Measurements from ENCODE around the gene ZNF20.

GRCh38 chr19:12113121-12113520, 27.0 kb downstream of the ZNF20 start:
- no peak for TF ChIP-seq ZFP3 (CRISPR knock-in tag; IDR thresholded peaks at IDR 0.05)
- TF ChIP-seq TSHZ2 (CRISPR knock-in tag; IDR thresholded peaks at IDR 0.05): no peak
- no peak for TF ChIP-seq PATZ1 (CRISPR knock-in tag; IDR thresholded peaks at IDR 0.05; ENCODE audit: borderline replicate concordance)
- no peak for TF ChIP-seq ZNF8 (CRISPR knock-in tag; IDR thresholded peaks at IDR 0.05)
- TF ChIP-seq ZFP30 (CRISPR knock-in tag; IDR thresholded peaks at IDR 0.05): no peak
- no peak for TF ChIP-seq BACH2 (CRISPR knock-in tag; IDR thresholded peaks at IDR 0.05; ENCODE audit: borderline replicate concordance)
- no peak for TF ChIP-seq CSRNP3 (CRISPR knock-in tag; IDR thresholded peaks at IDR 0.05)
- no peak for TF ChIP-seq ESRRG (CRISPR knock-in tag; IDR thresholded peaks at IDR 0.05)
- no peak for TF ChIP-seq ZNF565 (CRISPR knock-in tag; conservative IDR thresholded peaks at IDR 0.05; ENCODE audit: low read depth)
- no peak for TF ChIP-seq PPARA (CRISPR knock-in tag; IDR thresholded peaks at IDR 0.05; ENCODE audit: borderline replicate concordance)
- TF ChIP-seq ARNTL (CRISPR knock-in tag; IDR thresholded peaks at IDR 0.05; ENCODE audit: borderline replicate concordance, low read depth): no peak
- no peak for TF ChIP-seq GLIS3 (CRISPR knock-in tag; IDR thresholded peaks at IDR 0.05)
- TF ChIP-seq ZC3H10 (CRISPR knock-in tag; IDR thresholded peaks at IDR 0.05): no peak
- TF ChIP-seq CSDC2 (CRISPR knock-in tag; IDR thresholded peaks at IDR 0.05): no peak
